ENCODE results near the gene RNASEH1. TPM values are rescaled to one million over a fixed set of nuclear protein-coding genes. Genes with fewer than 3 reads are reported as not detected.

RNASEH1 gene
- total and polyA plus RNA-seq, 2 of the 13 experiments (the other 11 are each of a cell fraction or from before 2014, with no cell fraction given), result 14.5 to 57.4 TPM

DNA sequence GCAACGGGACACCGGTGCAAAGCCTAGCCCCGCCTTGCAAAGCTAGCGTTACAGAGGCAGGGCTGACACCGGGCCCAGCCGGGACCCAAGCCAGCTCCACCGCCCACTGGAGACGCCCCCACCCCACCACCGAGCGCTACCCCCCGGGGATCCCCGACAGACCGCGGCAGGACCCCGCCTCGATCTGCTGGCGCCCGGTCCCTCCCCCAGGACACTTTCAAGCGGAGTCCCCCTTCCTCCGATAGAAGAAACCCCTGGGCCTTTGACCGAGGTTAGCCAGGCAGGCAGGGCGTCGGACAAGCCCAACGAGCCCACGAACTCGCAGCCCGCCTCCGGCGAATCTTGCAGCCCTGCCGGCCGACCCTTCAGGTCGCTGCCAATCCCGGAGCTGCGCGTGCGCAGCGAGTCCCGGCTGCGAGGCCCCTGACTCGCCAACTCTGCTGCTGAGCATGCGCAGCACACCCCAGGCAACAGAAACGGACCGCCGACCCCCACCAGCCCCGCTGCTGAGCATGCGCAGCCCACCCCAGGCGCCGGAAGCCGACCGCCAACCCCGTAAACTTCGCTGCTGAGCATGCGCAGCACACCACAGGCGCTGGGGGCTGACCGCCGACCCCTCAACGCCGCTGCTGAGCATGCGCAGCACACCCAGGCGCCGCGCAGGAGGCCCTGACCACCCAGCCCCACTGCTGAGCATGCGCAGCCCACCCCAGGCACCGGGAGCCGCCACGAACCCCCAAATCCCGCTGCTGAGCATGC is 39.5 kb downstream of the RNASEH1 start (continued):
- TF ChIP-seq ZBTB21 (CRISPR knock-in tag; IDR thresholded peaks at IDR 0.05), result no peak
- TF ChIP-seq CHCHD3 (CRISPR knock-in tag; IDR thresholded peaks at IDR 0.05), result no peak
- no peak; the same call in 1 of the 2 replicates for TF ChIP-seq ESRRA (CRISPR knock-in tag; IDR thresholded peaks at IDR 0.05; ENCODE audit: low read depth)
- no peak for TF ChIP-seq ZKSCAN1 (IDR thresholded peaks at IDR 0.05; ENCODE audit: low read length)
- TF ChIP-seq, protein P1, sequence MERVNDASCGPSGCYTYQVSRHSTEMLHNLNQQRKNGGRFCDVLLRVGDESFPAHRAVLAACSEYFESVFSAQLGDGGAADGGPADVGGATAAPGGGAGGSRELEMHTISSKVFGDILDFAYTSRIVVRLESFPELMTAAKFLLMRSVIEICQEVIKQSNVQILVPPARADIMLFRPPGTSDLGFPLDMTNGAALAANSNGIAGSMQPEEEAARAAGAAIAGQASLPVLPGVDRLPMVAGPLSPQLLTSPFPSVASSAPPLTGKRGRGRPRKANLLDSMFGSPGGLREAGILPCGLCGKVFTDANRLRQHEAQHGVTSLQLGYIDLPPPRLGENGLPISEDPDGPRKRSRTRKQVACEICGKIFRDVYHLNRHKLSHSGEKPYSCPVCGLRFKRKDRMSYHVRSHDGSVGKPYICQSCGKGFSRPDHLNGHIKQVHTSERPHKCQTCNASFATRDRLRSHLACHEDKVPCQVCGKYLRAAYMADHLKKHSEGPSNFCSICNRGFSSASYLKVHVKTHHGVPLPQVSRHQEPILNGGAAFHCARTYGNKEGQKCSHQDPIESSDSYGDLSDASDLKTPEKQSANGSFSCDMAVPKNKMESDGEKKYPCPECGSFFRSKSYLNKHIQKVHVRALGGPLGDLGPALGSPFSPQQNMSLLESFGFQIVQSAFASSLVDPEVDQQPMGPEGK (CRISPR knock-in tag; IDR thresholded peaks at IDR 0.05), result peak; percentile 67
- peak; percentile 26; the same call in 1 of the 2 replicates for TF ChIP-seq ZNF780A (CRISPR knock-in tag; IDR thresholded peaks at IDR 0.05)
- TF ChIP-seq, protein P2, sequence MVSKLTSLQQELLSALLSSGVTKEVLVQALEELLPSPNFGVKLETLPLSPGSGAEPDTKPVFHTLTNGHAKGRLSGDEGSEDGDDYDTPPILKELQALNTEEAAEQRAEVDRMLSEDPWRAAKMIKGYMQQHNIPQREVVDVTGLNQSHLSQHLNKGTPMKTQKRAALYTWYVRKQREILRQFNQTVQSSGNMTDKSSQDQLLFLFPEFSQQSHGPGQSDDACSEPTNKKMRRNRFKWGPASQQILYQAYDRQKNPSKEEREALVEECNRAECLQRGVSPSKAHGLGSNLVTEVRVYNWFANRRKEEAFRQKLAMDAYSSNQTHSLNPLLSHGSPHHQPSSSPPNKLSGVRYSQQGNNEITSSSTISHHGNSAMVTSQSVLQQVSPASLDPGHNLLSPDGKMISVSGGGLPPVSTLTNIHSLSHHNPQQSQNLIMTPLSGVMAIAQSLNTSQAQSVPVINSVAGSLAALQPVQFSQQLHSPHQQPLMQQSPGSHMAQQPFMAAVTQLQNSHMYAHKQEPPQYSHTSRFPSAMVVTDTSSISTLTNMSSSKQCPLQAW (CRISPR knock-in tag; IDR thresholded peaks at IDR 0.05), result peak; percentile 58; the same call in 1 of the 2 replicates
- no peak for TF ChIP-seq RBM39 (IDR thresholded peaks at IDR 0.05; ENCODE audit: low read depth, low read length, poor library complexity, severe bottlenecking)
- no peak for TF ChIP-seq ZNF713 (CRISPR knock-in tag; IDR thresholded peaks at IDR 0.05)
- TF ChIP-seq, protein P3, sequence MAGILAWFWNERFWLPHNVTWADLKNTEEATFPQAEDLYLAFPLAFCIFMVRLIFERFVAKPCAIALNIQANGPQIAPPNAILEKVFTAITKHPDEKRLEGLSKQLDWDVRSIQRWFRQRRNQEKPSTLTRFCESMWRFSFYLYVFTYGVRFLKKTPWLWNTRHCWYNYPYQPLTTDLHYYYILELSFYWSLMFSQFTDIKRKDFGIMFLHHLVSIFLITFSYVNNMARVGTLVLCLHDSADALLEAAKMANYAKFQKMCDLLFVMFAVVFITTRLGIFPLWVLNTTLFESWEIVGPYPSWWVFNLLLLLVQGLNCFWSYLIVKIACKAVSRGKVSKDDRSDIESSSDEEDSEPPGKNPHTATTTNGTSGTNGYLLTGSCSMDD (CRISPR knock-in tag; IDR thresholded peaks at IDR 0.05), result 0 out of 2 replicates have a peak, but pooled peaks have one; percentile 63
- TF ChIP-seq KDM6A (CRISPR knock-in tag; IDR thresholded peaks at IDR 0.05; ENCODE audit: low read depth), result no peak
- peak; percentile 55; the same call in 1 of the 2 replicates for TF ChIP-seq SALL1 (CRISPR knock-in tag; IDR thresholded peaks at IDR 0.05)
- TF ChIP-seq ZNF180 (CRISPR knock-in tag; IDR thresholded peaks at IDR 0.05; ENCODE audit: borderline replicate concordance, low read depth), result no peak; the same call in 1 of the 2 replicates
- TF ChIP-seq MBNL3 (CRISPR knock-in tag; conservative IDR thresholded peaks at IDR 0.05), result no peak
- TF ChIP-seq, protein P4, sequence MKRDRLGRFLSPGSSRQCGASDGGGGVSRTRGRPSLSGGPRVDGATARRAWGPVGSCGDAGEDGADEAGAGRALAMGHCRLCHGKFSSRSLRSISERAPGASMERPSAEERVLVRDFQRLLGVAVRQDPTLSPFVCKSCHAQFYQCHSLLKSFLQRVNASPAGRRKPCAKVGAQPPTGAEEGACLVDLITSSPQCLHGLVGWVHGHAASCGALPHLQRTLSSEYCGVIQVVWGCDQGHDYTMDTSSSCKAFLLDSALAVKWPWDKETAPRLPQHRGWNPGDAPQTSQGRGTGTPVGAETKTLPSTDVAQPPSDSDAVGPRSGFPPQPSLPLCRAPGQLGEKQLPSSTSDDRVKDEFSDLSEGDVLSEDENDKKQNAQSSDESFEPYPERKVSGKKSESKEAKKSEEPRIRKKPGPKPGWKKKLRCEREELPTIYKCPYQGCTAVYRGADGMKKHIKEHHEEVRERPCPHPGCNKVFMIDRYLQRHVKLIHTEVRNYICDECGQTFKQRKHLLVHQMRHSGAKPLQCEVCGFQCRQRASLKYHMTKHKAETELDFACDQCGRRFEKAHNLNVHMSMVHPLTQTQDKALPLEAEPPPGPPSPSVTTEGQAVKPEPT (CRISPR knock-in tag; IDR thresholded peaks at IDR 0.05; ENCODE audit: low read depth), result no peak
- no peak; the same call in 1 of the 2 replicates for TF ChIP-seq TBX3 (IDR thresholded peaks at IDR 0.05; ENCODE audit: borderline replicate concordance)
- TF ChIP-seq HNRNPH1 (optimal IDR thresholded peaks at IDR 0.05; ENCODE audit: low read depth, low read length), result no peak
- peak; percentile 62; the same call in 1 of the 2 replicates for TF ChIP-seq KLF15 (CRISPR knock-in tag; IDR thresholded peaks at IDR 0.05; ENCODE audit: borderline replicate concordance)
- no peak; the same call in 1 of the 2 replicates for TF ChIP-seq JUN (CRISPR knock-in tag; IDR thresholded peaks at IDR 0.05)
- TF ChIP-seq MXD4 (CRISPR knock-in tag; IDR thresholded peaks at IDR 0.05), result no peak; the same call in 1 of the 2 replicates
- TF ChIP-seq NCOR1 (IDR thresholded peaks at IDR 0.05; ENCODE audit: borderline replicate concordance, low read length), result no peak
- 0 out of 2 replicates have a peak, but pooled peaks have one; percentile 58 for TF ChIP-seq ZNF256 (CRISPR knock-in tag; conservative IDR thresholded peaks at IDR 0.05)
- peak; percentile 47; the same call in 1 of the 2 replicates for TF ChIP-seq MED1 (CRISPR knock-in tag; IDR thresholded peaks at IDR 0.05)

All from HepG2 (cell line).